NCI-H526 (cell line): ENCODE measurements around the gene POLD2.
A peak's percentile ranks its signal among the peaks of the same experiment; 100 is the strongest.
"Not testable (repeated sequence)": the region's sequence is repeated elsewhere in the genome, so short reads cannot be mapped to it uniquely, and the experiment has no call there.

Experiments
- DNase-seq, 2 experiments: peaks; one replicate each; lab custom pipeline; 2025; lab: John Stamatoyannopoulos, UW

The POLD2 gene

DNA sequence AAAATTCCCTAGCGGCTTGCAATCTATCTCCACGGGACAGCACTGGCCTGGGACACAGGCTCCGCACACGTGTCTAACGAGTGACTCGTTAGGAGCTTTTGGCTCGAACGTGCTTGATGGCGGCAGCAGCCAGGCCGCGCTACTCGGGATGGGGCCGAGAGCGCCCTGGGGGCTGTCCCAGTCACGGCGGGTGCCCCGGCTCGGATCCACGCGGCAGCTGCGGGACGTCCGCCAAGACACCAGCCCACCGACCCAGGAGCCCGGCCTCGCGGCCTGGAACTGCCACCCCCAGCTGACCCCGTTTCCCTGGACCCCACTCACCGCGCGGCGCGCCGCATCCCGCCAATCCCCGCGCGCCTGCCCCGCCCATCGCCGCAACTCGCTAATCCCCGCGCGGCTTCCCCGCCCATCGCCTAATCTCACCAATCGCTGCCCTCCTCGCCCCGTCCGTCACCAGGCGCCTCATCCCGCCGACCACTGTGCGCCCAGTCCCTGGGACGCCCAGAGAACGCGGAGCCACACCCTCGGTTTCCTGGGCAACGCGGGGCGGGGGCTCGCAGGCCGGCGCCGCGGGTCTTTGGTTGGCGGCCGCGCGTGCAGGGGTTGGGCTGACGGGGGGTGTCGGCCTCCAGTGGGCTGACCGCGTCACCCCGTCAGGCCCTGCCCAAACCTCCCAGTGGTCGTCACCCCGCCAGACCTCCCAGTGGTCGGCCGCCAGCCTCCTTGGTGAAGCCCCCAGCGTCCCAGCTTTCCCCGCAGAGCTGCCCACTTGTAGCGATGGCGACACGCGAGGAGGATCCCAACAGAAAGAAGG, at the start of gene POLD2:
POLD2 (minus strand) TSS at position 359 of the 814 bp plus-strand sequence. CDS start 1,495 bp downstream, outside the sequence.
- peak; percentile 93 to 99 for DNase-seq

DNA sequence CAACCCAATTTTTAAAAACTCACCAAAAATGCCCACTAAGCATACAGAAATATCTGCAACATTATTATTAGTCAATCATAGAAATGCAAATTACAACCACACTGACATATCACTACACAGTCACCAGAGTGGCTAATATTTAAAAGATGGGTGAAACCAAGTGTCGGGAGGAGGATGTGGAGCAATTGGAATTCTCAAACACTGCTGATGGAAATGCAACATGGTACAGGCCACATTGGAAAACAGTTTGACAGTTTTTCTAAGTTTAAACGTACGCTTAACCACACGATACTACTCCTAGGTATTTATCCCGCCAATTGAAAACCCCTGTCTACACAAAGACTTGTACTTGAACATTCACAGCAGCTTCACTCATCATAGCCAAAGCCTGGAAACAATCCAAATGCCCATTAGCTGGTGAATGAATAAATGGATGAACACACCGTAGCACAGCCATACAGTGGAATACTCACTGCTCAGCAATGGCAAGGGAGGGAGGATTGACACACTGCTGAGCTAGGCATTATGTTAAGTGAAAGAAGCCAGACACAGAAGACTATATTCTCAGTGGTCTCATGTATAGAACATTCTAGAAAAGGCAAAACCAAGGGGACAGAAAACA, 49.6 kb upstream of the POLD2 start:
- no peak for DNase-seq

DNA sequence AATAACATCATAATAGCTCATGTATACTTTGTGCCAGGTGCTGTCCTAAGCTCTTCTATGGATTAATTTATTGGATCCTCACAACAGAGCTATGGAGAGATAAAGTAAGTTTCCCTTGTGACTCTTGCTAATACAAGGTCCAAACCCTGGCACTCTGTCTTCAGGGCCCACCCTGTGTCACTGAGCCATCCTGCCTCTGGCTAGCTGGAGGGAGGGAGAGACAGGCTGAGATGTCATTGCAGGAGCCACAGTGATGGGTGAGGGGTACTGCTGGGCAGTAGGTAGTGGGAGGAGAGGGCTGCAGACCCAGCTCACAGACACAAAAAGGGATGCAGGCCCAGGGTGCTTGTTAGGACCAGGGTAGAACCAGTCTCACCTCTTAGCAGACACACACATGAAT, 49.0 kb upstream of the POLD2 start:
- no peak for DNase-seq

DNA sequence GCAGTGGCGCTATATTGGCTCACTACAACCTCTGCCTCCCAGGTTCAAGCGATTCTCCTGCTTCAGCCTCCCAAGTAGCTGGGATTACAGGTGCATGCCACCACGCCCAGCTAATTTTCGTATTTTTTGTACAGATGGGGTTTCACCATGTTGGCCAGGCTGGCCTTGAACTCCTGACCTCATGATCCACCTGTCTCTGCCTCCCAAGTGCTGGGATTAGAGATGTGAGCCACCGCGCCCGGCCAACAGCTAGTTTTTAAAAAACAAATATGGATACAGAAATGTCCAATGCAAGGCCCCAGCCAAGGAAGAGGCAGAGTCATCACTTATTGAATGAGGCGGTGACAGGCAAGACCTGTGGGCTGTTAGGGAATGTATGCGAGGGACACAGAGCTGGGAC, 48.6 kb upstream of the POLD2 start:
- DNase-seq, result not testable (repeated sequence)

DNA sequence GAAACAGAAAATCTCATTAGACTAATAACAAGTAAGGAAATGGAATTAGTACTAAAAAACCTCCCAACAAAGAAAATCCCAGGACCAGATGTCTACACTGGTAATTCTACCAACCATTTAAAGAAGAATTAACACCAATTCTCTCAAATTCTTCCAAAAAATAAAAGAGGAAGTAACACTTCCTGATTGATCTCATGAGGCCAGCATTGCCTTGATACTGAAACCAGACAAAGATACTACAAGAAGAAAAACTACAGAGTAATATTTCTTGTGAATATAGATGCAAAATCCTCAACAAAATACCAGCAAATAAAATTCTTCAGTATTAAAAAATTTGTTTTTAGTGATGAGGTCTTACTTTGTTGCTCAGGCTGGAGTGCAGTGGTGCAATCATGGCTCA, 44.6 kb upstream of the POLD2 start:
- no peak for DNase-seq

DNA sequence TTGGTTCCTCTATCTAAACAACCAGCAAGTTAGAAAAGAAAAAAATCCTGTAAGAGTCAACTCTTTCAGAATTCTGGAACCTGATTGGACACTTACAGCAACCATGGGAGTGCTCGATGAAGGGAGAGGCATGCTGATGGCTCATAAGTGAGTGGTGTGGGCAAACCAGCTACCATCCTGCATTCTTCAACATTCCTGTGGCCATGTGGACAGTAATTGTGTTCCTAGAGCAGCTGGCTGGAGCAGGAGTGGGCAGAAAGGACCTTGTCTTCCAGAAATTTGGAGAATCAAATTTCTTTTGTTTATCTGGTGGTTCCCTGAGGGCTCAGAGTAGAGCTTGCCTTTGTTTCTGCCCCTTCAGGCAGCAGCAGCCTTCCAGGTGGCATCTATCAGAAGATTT, 40.2 kb upstream of the POLD2 start:
- no peak for DNase-seq

DNA sequence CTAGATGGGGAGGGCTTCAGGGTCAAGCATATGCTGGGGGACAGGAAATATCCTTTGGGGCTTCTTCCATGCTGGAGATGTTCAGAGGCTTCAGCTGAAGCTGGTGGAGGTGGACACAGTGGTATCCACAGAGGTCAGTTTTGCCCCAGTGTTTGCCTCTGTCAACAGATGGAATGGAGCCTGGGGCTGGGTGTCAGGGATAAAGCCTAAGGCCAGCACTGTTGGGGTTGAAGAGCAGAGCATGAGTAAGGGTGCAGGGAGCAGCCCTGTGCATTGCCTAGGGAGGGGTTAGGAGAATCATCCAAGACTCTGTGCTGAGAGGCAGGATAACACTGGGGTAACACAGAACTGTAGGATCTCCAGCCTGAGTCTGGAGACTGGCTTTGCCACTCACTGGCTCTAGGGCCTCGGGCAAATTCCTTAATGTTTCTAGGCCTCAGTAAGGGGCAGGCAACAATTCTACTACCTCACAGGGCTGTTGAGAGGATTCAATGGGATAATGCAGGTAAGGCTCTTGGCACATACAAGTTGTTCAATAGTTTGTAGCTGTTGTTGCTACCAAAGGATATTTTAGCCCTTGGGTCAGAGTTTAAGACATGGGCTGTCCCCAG, 39.5 kb upstream of the POLD2 start:
- no peak for DNase-seq

DNA sequence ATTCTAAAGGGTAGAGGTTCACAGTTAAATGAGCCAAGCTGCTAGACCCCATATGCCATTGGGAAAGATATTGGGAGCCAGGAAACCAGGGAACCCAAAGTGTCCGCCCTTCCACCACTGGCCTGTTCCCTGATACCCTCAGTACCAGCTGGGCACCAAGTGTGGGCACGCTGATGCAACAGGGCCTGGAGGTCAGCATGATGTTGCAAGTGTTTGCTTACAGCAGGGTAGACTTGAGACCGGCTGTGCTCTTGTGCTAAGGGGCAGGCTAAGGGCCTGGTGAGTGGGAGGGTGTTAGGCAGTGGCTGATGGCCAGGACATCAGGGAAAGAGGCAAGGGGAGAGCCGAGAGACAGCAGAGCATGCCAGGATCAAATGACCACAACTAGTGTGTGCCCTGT, 38.8 kb upstream of the POLD2 start:
- DNase-seq, result no peak

DNA sequence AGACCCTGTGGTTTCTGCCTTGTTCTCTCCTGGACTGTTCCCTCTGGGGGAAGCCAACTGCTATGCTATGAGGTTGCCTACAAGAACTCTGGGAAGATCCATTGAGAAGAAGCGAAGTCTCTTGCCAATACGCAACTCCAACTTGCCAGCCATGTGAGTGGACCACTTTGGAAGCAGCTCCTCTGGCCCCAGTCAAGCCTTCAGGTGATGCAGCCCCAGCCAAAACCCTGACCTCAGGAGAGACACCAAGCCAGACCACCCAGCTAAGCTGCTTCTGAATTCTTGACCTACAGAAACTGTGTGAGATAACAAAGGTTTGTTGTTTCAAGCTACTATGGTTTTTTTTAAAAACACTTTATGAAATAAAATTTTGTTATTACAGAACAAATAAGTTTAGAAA, 38.0 kb upstream of the POLD2 start:
- no peak for DNase-seq

DNA sequence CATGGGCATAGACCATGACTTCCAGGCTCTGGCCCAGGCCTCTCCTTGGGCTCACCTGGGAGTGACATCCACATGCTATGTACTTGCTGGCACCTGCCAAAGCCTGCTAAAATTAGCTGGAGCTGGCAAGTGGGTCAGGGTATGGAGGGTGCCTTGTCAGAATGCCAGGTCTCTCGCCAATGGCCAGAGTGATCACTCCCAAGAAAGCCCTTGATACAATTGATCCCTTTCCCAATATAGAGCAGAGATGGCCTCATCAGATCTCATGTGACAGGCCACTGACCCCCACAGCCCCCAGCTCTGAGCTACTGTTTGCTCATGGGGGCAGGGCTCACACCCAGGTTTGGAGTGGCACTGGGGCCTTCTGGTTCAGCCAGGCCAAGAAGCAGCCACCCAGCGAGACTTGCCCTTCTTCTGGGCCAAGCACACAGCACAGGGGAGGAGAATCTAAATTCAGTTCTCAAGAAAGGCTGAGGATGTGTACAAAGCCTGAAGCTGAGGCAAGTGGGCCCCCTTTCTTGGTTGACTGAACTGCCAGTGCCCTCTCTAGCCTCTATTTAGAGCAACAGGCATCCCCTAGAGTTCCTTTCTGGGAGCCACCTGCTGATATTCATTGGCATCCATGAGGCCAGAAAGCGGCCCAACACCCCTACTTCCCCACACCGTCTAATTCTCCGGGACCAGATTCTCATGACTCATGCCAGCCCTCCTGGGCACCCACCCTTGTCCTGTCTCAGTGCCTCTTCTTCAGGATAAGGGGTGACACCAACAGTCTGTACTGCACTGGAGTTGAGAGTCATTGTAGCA, 36.7 kb upstream of the POLD2 start:
- no peak for DNase-seq

DNA sequence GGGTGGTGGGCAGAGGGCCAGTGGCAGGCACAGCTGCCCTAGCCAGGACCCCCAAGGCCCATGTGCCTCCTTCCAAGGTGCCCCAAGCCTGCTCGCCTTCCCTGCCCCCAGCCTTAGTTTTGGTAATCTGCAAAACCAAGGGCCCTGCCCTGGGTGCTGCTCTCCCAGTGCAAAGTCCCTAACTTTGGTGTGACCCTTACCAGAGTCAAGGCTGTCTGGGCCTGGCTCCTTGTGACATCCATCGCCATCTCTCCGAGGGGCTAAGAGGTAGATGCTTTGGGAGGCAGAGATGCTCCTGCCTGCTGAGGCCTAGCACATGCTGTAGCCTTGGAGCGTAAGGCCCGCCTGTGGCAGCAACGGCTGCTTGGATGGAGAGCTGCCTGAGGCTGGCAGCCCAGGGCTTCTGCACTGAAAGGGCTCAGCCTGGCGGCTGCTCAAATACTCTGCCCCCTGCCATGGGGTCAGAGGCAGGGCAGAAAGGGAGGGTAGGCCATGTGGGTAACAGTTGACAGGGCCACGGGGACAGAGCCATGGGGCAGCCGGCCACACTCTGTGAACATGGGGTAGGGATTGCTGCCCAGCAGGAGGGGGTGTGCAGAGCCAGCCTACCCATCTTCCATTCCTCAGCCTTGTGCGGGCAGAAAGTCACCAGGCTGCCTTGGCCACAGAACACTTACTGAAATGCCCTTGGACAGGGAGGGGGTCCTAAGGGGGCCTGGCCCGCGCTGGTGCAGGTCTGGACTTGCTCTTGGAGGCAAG, 35.7 kb upstream of the POLD2 start:
- DNase-seq, result no peak

DNA sequence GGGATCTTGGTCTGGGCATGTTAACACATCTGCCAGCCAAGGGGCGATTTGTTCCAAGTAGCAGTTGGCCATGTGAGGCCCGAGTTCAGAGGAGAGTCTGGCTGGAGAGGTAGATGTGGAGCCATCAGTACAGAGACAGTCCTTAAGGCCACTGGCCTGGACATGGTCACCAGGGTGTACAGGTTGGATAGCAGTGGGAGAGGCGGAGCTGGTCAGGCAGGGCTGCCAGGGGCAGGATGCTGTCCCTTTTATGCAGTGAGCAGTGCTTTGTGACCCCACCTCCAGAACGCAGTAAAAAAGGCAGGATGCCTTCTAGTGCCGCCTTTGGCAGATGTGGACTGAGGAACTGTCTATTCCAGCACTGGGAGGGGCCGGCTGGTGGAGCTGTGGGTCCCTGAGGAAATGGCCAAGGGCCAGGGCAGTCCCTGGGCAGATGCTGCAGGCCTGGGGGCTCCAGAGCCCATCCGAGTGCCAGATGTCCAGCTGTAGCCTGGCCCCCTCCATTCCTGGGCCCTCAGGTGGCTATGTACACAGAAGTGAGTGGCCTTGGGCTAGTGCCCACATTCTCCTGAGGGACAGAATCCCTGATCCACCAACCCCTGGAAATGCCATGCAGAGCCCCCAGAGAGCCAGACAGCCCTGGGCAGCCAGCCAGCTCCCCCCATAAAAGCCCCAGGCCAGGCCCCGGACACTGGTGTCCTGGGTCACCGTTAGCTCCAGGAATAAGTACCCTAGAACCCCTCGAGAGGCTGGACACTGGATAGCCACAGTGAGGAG, 34.9 kb upstream of the POLD2 start:
- DNase-seq, result no peak

DNA sequence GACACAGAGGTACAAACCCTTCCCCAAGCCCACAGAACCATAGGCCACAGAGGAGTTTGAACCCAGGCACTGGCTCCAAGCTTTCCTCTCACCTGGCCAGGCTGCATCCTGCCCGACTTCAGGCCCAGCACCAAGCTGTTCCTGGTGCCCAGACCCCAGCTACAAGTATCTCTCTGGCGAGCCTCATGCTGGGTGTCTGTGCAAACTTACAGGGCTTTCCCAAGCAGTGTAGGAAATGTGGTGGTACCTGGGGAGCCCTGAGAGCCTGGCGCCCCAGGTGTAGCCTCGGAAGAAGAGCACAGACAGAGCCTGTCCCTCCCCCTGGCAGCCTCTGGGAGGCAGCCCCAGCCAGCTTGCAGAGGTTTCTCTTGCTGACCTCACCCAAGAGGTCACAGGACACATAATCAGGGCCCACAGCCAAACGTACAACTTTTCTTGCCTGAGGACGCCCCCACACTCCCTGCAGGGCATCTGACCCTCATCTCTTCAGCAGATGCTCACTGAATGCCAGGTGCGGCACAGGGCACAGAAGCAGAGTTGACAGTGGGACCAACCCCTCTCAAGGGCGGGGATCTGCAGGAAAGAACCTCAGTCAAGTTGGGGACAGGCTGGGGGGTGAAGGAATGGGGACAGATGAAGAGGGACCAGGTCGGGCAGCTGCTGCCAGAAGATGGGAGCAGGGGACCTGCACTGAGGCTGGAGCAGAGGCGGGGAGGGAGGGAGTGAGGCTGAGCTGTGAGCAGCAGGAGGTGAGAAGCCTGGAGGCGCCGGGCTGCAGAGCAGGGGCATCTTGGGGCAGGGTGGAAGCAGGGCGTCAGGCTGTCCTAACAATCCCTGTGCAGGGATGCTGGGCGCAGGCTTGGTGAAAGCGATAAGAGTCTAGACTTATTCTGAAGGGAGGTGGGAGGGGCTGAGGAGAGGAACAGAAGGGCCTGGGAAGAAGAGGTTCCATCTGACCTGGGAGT, 34.0 kb upstream of the POLD2 start:
- no peak for DNase-seq

DNA sequence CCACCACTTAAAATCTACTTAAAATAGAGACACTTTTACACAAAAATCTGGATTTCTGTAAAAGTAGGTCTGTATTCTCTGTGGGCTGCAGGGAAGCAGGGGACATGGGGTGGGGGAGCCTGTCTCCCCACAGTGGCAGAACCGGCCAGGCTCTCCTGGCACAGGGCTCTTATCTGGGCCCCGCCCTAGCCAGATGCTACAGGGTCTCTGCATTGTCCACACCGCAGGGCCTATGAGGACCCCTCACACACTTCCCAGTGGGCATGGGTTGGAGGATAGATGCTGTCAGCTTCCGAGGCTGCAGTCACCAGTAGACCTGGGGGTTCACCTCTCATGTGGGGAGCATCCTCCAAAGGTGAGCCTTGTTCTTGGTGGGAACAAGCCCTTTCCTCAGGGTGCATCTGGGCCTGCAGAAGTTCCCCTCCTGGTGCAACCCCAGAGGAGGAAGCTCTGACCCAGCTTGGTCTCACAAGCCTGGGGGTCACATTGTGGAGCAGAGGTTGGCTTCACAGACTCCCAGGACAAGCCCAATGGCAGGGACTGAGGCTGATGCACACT, 33.2 kb upstream of the POLD2 start:
- no peak for DNase-seq

DNA sequence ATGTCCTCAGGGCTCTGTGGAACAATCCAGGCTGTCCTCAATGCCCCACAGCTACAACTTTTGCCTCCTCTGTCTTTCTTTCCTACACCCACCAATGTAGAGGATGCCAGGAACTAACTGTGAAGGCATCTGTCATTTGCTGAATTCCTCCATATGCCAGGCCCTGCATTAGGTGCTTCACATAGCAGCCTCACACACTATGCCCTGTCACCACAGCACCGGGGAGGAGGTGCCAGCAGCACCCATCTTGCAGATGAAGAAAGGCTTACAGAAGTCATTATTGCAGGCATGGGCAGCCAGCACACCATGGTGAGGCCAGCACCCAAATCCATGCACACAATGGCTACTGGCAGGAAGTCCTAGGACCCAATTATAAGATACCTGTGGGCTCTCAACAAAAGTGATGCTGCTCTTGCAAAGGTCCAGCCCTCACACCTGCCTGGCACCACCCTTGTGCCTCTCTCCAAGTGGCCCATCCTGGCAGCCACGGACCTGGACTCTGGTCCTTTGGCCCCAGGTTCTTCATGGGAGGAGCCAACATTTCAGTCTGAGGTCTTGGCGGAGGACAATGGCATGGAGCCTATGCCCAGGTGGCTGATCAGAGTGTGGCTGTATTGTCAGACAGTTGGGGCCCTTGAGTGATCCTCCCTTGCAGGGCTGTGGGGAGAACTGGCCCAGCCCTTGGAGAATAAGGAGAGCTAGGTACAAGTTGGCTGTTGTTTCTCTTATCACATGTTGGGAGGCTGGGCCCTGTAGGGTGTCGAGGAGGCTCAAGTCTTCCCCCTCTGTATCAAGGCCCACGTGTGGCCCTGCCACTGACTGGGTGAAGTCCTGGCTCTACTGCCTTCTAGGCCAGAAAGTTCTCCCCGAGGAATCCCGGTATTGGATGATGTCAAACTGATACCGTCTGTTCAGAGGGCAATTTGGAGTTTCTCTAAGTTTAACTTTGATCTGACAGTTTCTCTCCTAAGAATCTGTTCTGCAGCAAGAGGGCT, 32.1 kb upstream of the POLD2 start:
- no peak for DNase-seq

DNA sequence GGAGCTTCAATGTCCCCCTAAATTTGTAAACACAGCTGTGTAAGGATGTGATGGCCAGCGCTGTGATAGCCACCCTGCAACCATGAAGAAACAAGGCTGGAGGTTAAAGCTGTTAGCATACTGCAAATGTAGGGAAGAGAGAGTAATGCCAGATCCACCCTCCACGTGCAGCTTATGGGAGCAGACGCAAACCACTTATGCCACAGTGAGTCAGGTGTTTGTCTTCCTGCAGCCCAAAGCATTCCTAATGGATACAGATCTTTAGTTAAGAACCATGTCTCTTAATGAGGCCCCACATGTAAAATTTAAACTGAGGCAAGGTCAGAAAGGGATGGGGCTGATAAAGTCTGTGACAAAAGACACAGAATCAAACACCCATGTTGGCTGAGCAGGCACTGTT, 31.4 kb upstream of the POLD2 start:
- DNase-seq, result no peak

DNA sequence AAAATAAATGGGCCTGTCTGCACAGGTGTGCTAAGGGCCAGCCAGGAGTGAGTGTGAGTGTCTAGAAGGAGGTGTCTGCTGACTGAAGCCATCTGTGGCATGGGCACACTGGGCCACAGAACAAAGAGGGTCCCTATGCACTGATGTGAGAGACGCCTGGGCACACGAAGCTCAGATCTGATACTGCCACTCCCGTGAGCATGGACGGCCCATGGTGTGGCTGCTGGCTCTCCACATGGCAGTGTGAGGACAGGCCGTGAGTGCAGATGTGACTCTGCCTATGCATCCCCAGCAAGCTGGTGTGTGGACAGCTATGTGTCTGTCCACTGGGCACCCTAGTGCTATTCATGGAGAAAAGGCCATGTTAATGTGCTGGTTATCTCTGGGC, 30.6 kb upstream of the POLD2 start:
- DNase-seq, result no peak
